Tibial artery (tissue), 4 donors: ENCODE measurements around the gene PDK2.

Source experiments
- DNase-seq, 2 donors: peaks; one replicate each; pipeline ENCODE4 v3.0.0-alpha.2; 2019
- H3K27ac ChIP-seq, 2 donors: fragments of 200-600 bp; sonication (generic) in 1 of 2; 1 replicate in 1 of 2; 2 replicates in 1 of 2; pipeline ENCODE4 v1.5.1; 2018 to 2019; ENCODE audit warnings: mild to moderate bottlenecking in 1 of 2
- H3K27me3 ChIP-seq, 2 donors: fragments of 200-600 bp; sonication (generic) in 1 of 2; one replicate each; pipeline versions ENCODE4 v1.5.1 to v1.6.0; 2016 to 2019
- H3K36me3 ChIP-seq, 3 donors: fragments of 200-600 bp; sonication (generic) in 2 of 3; one replicate each; pipeline ENCODE4 v1.5.1; 2016 to 2019; ENCODE audit warnings: mild to moderate bottlenecking in 2 of 3
- H3K4me1 ChIP-seq, 4 donors: fragments of 200-600 bp; sonication (generic) in 2 of 4; 1 replicate in 3 of 4; 2 replicates in 1 of 4; pipeline ENCODE4 v1.5.1; 2016 to 2019
- H3K4me3 ChIP-seq, 2 donors: fragments of 200-600 bp; sonication (generic) in 1 of 2; 1 replicate in 1 of 2; 2 replicates in 1 of 2; pipeline ENCODE4 v1.5.1; 2018 to 2019; ENCODE audit warnings: mild to moderate bottlenecking in 2 of 2
- H3K9me3 ChIP-seq, 3 donors: fragments of 200-600 bp; sonication (generic) in 1 of 3; one replicate each; pipeline ENCODE4 v1.5.1; 2016 to 2019
- intact Hi-C: fragments of 100-400 bp; cut with DNase I; formaldehyde crosslinking; loops from one replicate; pipeline ENCODE4 v1.15.0; 2023; ENCODE audit warnings: low total_unique reads
- TF ChIP-seq, protein P1 (sequence below), 2 experiments: fragments of 200-600 bp in 1 of 2; fragments of 450-650 bp in 1 of 2; IDR thresholded peaks; one replicate each; pipeline ENCODE4 v1.5.1; 2017 to 2019; ENCODE audit warnings: antibody characterized with exemption in 2 of 2, mild to moderate bottlenecking in 1 of 2, moderate library complexity in 1 of 2

The PDK2 gene

DNA sequence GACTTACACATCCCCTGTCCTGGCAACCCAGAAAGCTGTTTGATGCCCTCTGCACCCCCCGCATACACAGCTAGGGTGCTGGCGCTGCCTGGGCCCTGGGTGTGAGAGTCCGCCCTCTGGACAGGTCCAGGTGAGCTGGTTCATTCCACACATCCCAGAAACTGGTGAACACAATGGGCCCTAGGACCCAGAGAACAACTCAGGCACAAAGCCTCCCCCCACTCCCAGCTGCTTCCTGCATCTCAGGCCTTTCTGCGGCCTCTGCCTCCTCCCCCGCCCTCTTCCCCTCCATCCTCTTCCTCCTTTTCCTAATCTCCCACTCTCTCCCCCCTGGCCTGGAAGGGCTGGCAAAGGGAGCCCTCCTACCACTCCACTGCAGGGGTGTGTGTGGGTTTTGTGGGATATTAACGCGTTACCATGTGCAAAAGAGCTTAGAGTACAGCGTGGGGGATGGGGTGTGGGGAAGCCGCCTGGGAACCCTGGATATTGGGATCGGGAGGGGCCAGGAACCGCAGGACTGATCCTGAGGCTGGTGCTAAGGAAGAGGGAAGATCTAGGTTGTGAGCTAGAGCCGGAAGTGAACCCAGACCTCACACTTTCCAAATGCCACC is 56.9 kb downstream of the PDK2 start:
- intact Hi-C loops, result no loop called here
- DNase-seq, result peak; percentile 89 to 92
- TF ChIP-seq, protein P1, sequence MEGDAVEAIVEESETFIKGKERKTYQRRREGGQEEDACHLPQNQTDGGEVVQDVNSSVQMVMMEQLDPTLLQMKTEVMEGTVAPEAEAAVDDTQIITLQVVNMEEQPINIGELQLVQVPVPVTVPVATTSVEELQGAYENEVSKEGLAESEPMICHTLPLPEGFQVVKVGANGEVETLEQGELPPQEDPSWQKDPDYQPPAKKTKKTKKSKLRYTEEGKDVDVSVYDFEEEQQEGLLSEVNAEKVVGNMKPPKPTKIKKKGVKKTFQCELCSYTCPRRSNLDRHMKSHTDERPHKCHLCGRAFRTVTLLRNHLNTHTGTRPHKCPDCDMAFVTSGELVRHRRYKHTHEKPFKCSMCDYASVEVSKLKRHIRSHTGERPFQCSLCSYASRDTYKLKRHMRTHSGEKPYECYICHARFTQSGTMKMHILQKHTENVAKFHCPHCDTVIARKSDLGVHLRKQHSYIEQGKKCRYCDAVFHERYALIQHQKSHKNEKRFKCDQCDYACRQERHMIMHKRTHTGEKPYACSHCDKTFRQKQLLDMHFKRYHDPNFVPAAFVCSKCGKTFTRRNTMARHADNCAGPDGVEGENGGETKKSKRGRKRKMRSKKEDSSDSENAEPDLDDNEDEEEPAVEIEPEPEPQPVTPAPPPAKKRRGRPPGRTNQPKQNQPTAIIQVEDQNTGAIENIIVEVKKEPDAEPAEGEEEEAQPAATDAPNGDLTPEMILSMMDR (IDR thresholded peaks at IDR 0.05), result peak in 1 of 2 experiments; percentile 25
- Histone ChIP-seq H3K4me3 (peak overlapping the region; percentile 74 to 84), H3K36me3 (no peaks in the 10 kb centered on the region), H3K4me1 (peaks cover 0 to 73% (median 58%) of the 10 kb centered on the region in 4 donors), H3K27me3 (no peaks in the 10 kb centered on the region), H3K27ac (peak overlapping the region; percentile 91 to 93), H3K9me3 (no peaks in the 10 kb centered on the region)

DNA sequence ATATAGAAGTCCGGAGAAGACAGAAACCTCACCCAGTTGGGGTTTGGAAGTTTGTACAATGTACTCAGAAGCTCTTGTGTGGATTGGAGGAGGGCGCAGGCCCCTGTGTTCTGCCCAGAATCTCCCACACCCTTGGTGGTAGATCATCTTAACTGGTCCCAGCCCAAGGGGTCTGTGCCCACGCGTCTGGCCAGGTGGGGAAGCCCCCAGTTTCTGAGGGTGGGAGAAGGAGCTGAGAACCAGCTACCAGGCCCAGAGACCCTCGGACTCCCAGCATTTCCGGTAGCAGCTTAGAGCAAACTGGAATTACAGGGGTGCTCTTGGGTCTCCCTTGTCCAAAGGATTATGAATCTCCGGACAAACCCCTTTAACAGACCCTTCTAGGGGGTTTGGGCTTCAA is 57.6 kb downstream of the PDK2 start:
- Histone ChIP-seq H3K9me3 (no peaks in the 10 kb centered on the region), H3K4me3 (peak overlapping the region; percentile 74 to 84), H3K27ac (peak overlapping the region; percentile 91 to 93), H3K36me3 (no peaks in the 10 kb centered on the region), H3K27me3 (no peaks in the 10 kb centered on the region), H3K4me1 (peaks cover 0 to 66% (median 51%) of the 10 kb centered on the region in 4 donors)
- TF ChIP-seq, protein P1 (IDR thresholded peaks at IDR 0.05), result no peak
- DNase-seq, result no peak
- intact Hi-C loops, result no loop called here

- Histone ChIP-seq H3K36me3 (no peaks in the 10 kb centered on the region), H3K27me3 (no peaks in the 10 kb centered on the region), H3K4me3 (no peak overlapping the region), H3K4me1 (peaks cover 0 to 57% (median 43%) of the 10 kb centered on the region in 4 donors), H3K27ac (peak overlapping the region; percentile 91 to 93), H3K9me3 (no peaks in the 10 kb centered on the region)
- peak; percentile 69 to 86 for DNase-seq
- TF ChIP-seq, protein P1 (IDR thresholded peaks at IDR 0.05), result no peak
- intact Hi-C loops, result no loop called here
These were observed 58.8 kb downstream of the PDK2 start for GRCh38 chr17:50153650-50154575.

DNA sequence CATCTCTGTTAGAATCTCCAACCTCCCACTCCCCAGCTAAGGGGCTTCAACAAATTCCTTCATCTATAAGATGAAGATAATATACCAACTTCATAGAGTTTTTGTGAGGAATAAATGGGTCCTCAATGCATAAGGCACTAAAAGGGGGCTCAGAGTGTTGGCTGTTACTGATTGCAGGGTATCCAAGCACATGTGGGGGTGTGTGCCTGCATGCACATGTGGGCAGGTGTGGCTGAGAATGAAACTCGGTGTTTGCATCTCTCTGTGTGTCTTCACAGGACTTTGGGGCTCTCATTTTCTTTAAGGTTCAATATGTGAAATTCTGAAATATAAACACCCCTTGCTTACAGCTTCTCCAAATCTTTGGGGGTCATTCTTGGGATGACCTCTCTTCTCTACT is 59.5 kb downstream of the PDK2 start:
- no peaks in the 10 kb centered on the region for H3K27me3 ChIP-seq
- intact Hi-C loops, result no loop called here
- H3K4me1 ChIP-seq, result peaks cover 0 to 52% (median 43%) of the 10 kb centered on the region in 4 donors
- TF ChIP-seq, protein P1 (IDR thresholded peaks at IDR 0.05), result no peak
- peak overlapping the region; percentile 91 to 93 for H3K27ac ChIP-seq
- no peaks in the 10 kb centered on the region for H3K36me3 ChIP-seq
- no peak for DNase-seq
- no peak overlapping the region for H3K4me3 ChIP-seq
- H3K9me3 ChIP-seq, result no peaks in the 10 kb centered on the region

DNA sequence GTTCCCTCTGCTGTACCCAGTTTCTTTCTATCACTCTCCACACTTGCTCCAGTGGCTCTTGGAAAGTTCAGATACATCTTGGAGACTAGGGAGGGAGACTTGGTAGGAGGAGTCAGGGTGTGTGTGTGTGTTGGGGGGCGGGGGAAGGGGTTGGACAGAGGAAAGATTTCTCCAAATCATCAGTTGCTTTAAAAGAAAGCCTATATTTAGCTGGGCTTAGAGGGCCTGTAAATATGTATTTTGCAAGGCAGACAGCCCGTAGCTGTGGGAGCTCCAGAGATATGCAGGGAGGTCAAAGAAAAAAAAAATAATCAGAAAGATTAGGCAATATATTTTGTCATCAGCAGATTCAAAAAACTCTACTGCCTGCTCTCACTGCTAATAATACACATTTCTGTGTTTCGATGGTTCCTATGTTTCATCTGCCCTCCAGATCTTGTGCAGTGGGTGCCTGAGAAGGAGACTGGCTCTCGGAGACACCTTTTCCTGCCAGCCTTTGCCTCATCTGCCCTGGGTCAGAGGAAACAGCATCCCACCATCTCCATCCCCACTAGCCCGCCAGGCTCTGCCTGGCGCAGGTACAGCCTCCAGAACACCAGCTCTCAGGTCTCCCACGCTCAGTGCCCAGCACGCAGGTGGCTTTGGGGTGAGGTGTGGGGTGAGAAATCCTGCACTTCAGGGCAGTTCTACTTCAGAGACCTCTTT is 60.1 kb downstream of the PDK2 start:
- H3K4me3 ChIP-seq, result peak overlapping the region; percentile 10 to 26
- H3K27me3 ChIP-seq, result no peaks in the 10 kb centered on the region
- peaks cover 0 to 51% (median 43%) of the 10 kb centered on the region in 4 donors for H3K4me1 ChIP-seq
- peak; percentile 80 to 92 for DNase-seq
- H3K36me3 ChIP-seq, result no peaks in the 10 kb centered on the region
- TF ChIP-seq, protein P1 (IDR thresholded peaks at IDR 0.05), result no peak
- peak overlapping the region; percentile 91 to 93 for H3K27ac ChIP-seq
- intact Hi-C loops, result no loop called here
- no peaks in the 10 kb centered on the region for H3K9me3 ChIP-seq
